HepG2 (cell line): ENCODE data around the gene TMEM134. TPM values are rescaled to one million over a fixed set of nuclear protein-coding genes. Genes with fewer than 3 reads are reported as not detected.

Experiments
- ATAC-seq: fragments of 200-7000 bp; cut with Tn5 transposase; 3 replicates; pipeline ENCODE4 v1.9.1; 2020; ENCODE audit warnings: mild to moderate bottlenecking, moderate library complexity
- BruUV-seq: library from RNA; stranded (reverse); fragments of 400-500 nt; replicated peaks from 2 replicates; lab custom pipeline; 2021; lab: Mats Ljungman, UMichigan
- CTCF ChIA-PET: fragments of 300-600 bp; formaldehyde crosslinking; extraction: SDS; loops from one replicate; lab custom pipeline; 2021; ENCODE audit warnings: low total read pairs, inconsistent platforms, low intra/inter-chr PET ratio; lab: Yijun Ruan, JAX
- POLR2A ChIA-PET: fragments of 350-600 bp; sonication (Branson Sonifier 250); formaldehyde crosslinking; loops from one replicate; lab custom pipeline; 2020; ENCODE audit warnings: antibody characterized with exemption, inconsistent platforms; lab: Yijun Ruan, JAX
- DNase-seq: peaks from one replicate; pipeline ENCODE4 v3.0.0-alpha.2; 2015; ENCODE audit warnings: low spot score
- FAIRE-seq: peaks from 3 replicates; lab custom pipeline; 2011; peaks lifted over from hg19 to GRCh38; lab: Jason Lieb, UNC
- H2AFZ ChIP-seq: one replicate; pipeline ENCODE4 v1.6.1; 2011; ENCODE audit warnings: low read length, inconsistent platforms
- H3K27ac ChIP-seq: fragments of 300-600 bp; 3 replicates; pipeline ENCODE4 v1.8.0; 2011; ENCODE audit warnings: mixed run types, mild to moderate bottlenecking, mixed read lengths, low read length, inconsistent platforms; ENCODE audit not compliant: insufficient read depth; ENCODE audit errors: extremely low read length
- H3K27me3 ChIP-seq, 2 experiments: fragments of 200-600 bp in 1 of 2; 2 replicates in 1 of 2; 3 replicates in 1 of 2; pipeline versions ENCODE4 v1.6.0 to v1.8.0; 2011; ENCODE audit warnings: low read length in 2 of 2, mild to moderate bottlenecking in 2 of 2, moderate library complexity in 2 of 2, inconsistent platforms in 1 of 2; ENCODE audit not compliant: insufficient read depth in 2 of 2, control insufficient read depth in 1 of 2
- H3K36me3 ChIP-seq, 2 experiments: fragments of 200-600 bp in 1 of 2; replicated peaks in 1 of 2; 2 replicates in 1 of 2; 3 replicates in 1 of 2; pipeline versions ENCODE4 v1.5.1 to v1.8.0; 2011; ENCODE audit warnings: low read length in 2 of 2, inconsistent platforms in 1 of 2; ENCODE audit not compliant: insufficient read depth in 2 of 2, control insufficient read depth in 1 of 2
- H3K4me1 ChIP-seq: 2 replicates; pipeline ENCODE4 v1.5.1; 2012; ENCODE audit warnings: low read length, inconsistent platforms; ENCODE audit not compliant: insufficient read depth
- H3K4me2 ChIP-seq: 2 replicates; pipeline ENCODE4 v1.6.0; 2011; ENCODE audit warnings: low read depth, low read length, inconsistent platforms
- H3K4me3 ChIP-seq, 3 experiments: fragments of 200-600 bp in 1 of 3; sonication (generic), shearing (Covaris generic) in 1 of 3; replicated peaks in 1 of 3; 2 replicates each; pipeline ENCODE4 v1.5.1; 2011 to 2016; ENCODE audit warnings: low read length in 3 of 3, inconsistent platforms in 2 of 3, low read depth in 2 of 3, mild to moderate bottlenecking in 2 of 3, control low read depth in 1 of 3, mixed read lengths in 1 of 3; ENCODE audit not compliant: insufficient read depth in 1 of 3
- H3K79me2 ChIP-seq: one replicate; pipeline ENCODE4 v1.6.1; 2011; ENCODE audit warnings: low read length, inconsistent platforms; ENCODE audit not compliant: insufficient read depth
- H3K9ac ChIP-seq: 2 replicates; pipeline ENCODE4 v1.6.0; 2011; ENCODE audit warnings: mild to moderate bottlenecking, low read depth, low read length, inconsistent platforms; ENCODE audit not compliant: insufficient read depth
- H3K9me3 ChIP-seq: 2 replicates; pipeline ENCODE4 v1.5.1; 2012; ENCODE audit warnings: mild to moderate bottlenecking, low read length
- H4K20me1 ChIP-seq: 2 replicates; pipeline ENCODE4 v1.6.0; 2011; ENCODE audit warnings: inconsistent platforms, mild to moderate bottlenecking, low read length, moderate library complexity; ENCODE audit not compliant: insufficient read depth
- AGO2 ChIP-seq: fragments of 200-400 bp; formaldehyde crosslinking; optimal IDR thresholded peaks from 2 replicates; pipeline ENCODE3; 2017; ENCODE audit warnings: mild to moderate bottlenecking, low read depth, low read length, moderate library complexity
- GMEB2 ChIP-seq: IDR thresholded peaks from 2 replicates; pipeline ENCODE4 v1.6.1; 2016; ENCODE audit warnings: missing biosample characterization, missing genetic modification reagents, low read depth
- RBFOX2 ChIP-seq: fragments of 200-400 bp; formaldehyde crosslinking; IDR thresholded peaks from 2 replicates; pipeline ENCODE4 v1.6.1; 2017; ENCODE audit warnings: low read depth, mild to moderate bottlenecking, low read length
- ZBTB38 ChIP-seq: sonication (generic); formaldehyde crosslinking; IDR thresholded peaks from 2 replicates; pipeline ENCODE4 v1.5.1; 2020; ENCODE audit warnings: mild to moderate bottlenecking, missing genetic modification reagents
- ZNF709 ChIP-seq: sonication (generic); formaldehyde crosslinking; IDR thresholded peaks from 2 replicates; pipeline ENCODE4 v1.5.0; 2020; ENCODE audit warnings: mild to moderate bottlenecking, missing genetic modification reagents
- WGBS: methylation state at CpG from one replicate; pipeline ENCODE4 v1.1.6; 2017; ENCODE audit warnings: low lambda C conversion rate; 5-methylcytosine and 5-hydroxymethylcytosine counted together
- in situ Hi-C: cut with HindIII; loops from 2 replicates; pipeline ENCODE4 v1.10.0; 2017; ENCODE audit warnings: low pct_unique_long_range_greater_than_20kb; ENCODE audit not compliant: extremely low pct_ligation_motif_present
- intact Hi-C: fragments of 100-400 bp; cut with micrococcal nuclease; formaldehyde crosslinking; loops from one replicate; pipeline ENCODE4 v1.10.0; 2022; ENCODE audit not compliant: unreplicated experiment
- polyA plus RNA-seq, 8 experiments: library from polyadenylated mRNA; depleted of rRNA in 3 of 8; stranded (reverse) in 7 of 8; unstranded in 1 of 8; fragments of >200 nt; fragmentation: Illumina TruSeq in 4 of 8; extraction: Trizol in 4 of 8; gene quantifications; 2 replicates each; pipeline versions ENCODE4 v1.2.1 to v1.2.3, GENCODE V29; 2011 to 2016; ENCODE audit warnings: low read depth in 4 of 8, missing spikeins in 1 of 8, mixed read lengths in 1 of 8; ENCODE audit not compliant: insufficient read depth in 1 of 8
- total RNA-seq, 5 experiments: library from RNA; depleted of rRNA; stranded (reverse); fragments of >200 nt; fragmentation: Illumina TruSeq; extraction: Trizol; gene quantifications; 2 replicates each; pipeline ENCODE4 v1.2.3, GENCODE V29; 2016; ENCODE audit warnings: low read depth in 1 of 5

Gene TMEM134
- total and polyA plus RNA-seq, 2 of the 13 experiments (the other 11 are each of a cell fraction or from before 2014, with no cell fraction given) = 6.9 to 26.9 TPM

- Histone ChIP-seq H3K4me2 (no peak overlapping the region), H3K27me3 (no peaks in the 10 kb centered on the region), H3K4me1 (no peaks in the 10 kb centered on the region), H3K9ac (no peak overlapping the region), H3K4me3 (no peak overlapping the region), H4K20me1 (no peaks in the 10 kb centered on the region), H3K9me3 (no peaks in the 10 kb centered on the region), H3K36me3 (peaks cover 3 to 15% of the 10 kb centered on the region in 2 experiments; a peak in 4 of 5 replicates), H3K79me2 (no peaks in the 10 kb centered on the region)
- ATAC-seq = peak; percentile 19
- intact Hi-C loops (no loop called here), in situ Hi-C loops (no loop called here)
- WGBS = 94% methylated on average over 23 of the region's 46 CpGs
- BruUV-seq = no TSS peak
- FAIRE-seq = no peak
- DNase-seq = no peak
- TF ChIP-seq ZBTB38 (CRISPR knock-in tag) (peak; percentile 28; the same call in 1 of the 2 replicates), ZNF709 (no peak), GMEB2 (CRISPR knock-in tag) (no peak), AGO2 (peak; percentile 45), RBFOX2 (peak; percentile 20; the same call in 1 of the 2 replicates)
- TF ChIP-seq, all 625 proteins: peak for 3
- POLR2A ChIA-PET = interaction anchor here (1.3 kb wide), 1 partner anchor 10 kb away, joined by 3 read pairs; the partner anchor contains the start of gene AIP
- CTCF ChIA-PET = no interaction called here
- H3K27ac ChIP-seq = no peak overlapping the region
- no peak overlapping the region for H2AFZ ChIP-seq
These were observed 23.9 kb upstream of the TMEM134 start for GRCh38 chr11:67492801-67493547.
